ENCODE measurements around the gene BMP2.

Gene BMP2

DNA sequence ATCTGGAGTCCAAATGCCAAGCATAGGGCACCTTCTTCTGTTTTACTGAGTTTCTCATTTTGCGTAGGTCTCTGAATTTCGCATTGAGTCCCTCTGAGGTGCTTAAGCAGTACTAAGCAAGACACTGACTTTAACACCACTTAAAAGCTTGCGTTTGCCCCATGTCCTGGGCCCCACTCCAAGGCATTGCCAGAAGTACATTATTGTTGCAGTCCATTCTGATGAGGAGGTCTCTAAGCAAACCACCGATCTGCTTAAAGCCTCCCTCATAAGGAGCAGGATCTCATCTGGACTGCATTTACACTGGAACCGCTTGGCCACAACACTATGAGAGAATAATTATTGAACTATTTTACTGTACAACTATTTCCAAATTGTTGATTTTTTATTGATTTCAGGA, 16.3 kb downstream of the BMP2 start:
- Histone ChIP-seq H2AFZ (ENCODE audit: low read length) (peak overlapping the region; percentile 73; the same call in 1 of the 2 replicates), H4K20me1 (ENCODE audit: insufficient read depth, low read length, poor library complexity, severe bottlenecking) (no peaks in the 10 kb centered on the region), H3F3A (ENCODE audit: low read depth) (no peaks in the 10 kb centered on the region; the same call in 1 of the 2 replicates), H3K9me2 (replicated peaks; ENCODE audit: low read depth, low read length) (no peaks in the 10 kb centered on the region), H3K4me1 (ENCODE audit: insufficient read depth, low read length, poor library complexity, severe bottlenecking) (peaks cover 26% of the 10 kb centered on the region), H3K27me3 (ENCODE audit: insufficient read depth, low read length, poor library complexity, severe bottlenecking) (no peaks in the 10 kb centered on the region), H3K36me3 (ENCODE audit: insufficient read depth, low read length) (no peaks in the 10 kb centered on the region), H3K4me3 (ENCODE audit: low read length, poor library complexity, severe bottlenecking) (peak overlapping the region; percentile 26), H3K79me2 (ENCODE audit: insufficient read depth, low read length) (no peaks in the 10 kb centered on the region), H3K9me3 (ENCODE audit: insufficient read depth, low read depth, low read length) (no peaks in the 10 kb centered on the region), H3K9ac (ENCODE audit: low read depth, low read length, poor library complexity, severe bottlenecking) (peak overlapping the region; percentile 13), H3K4me2 (ENCODE audit: low read depth, low read length, poor library complexity, severe bottlenecking) (peak overlapping the region; percentile 65)
- TF ChIP-seq EZH2phosphoT487 (IDR thresholded peaks at IDR 0.05; ENCODE audit: borderline replicate concordance) (no peak), CTCF (conservative IDR thresholded peaks at IDR 0.05; ENCODE audit: low read length) (no peak)

DNA sequence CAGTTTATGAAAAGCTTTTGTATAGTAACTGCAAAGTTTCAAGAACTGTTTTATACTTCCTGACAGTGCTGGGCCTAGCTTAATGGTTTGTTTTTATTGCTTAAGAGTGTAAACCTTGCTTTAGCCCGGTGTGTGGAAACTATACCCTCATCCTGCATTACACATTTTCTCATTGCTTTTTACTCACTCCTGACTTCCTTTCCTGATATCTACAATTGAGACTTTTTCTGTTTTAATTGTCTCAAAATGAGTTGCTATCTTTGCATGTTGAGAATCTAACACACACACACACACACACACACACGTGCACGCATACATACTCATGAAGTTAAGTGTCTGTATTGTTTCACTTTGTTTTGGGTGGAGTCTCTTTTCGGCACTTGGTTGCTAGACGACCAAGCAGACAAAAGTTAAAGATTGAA, 16.7 kb downstream of the BMP2 start:
- Histone ChIP-seq H3K4me2 (ENCODE audit: low read depth, low read length, poor library complexity, severe bottlenecking) (peak overlapping the region; percentile 65), H3K27me3 (ENCODE audit: insufficient read depth, low read length, poor library complexity, severe bottlenecking) (no peaks in the 10 kb centered on the region)

GRCh38 chr20:6784767-6785166, 17.3 kb downstream of the BMP2 start:
- Histone ChIP-seq H3K4me2 (ENCODE audit: low read depth, low read length, poor library complexity, severe bottlenecking) (peak overlapping the region; percentile 65), H2AFZ (ENCODE audit: low read length) (peak overlapping the region; percentile 73; the same call in 1 of the 2 replicates), H3K4me1 (ENCODE audit: insufficient read depth, low read length, poor library complexity, severe bottlenecking) (peaks cover 26% of the 10 kb centered on the region), H3K9ac (ENCODE audit: low read depth, low read length, poor library complexity, severe bottlenecking) (peak overlapping the region; percentile 13), H3K9me2 (replicated peaks; ENCODE audit: low read depth, low read length) (no peaks in the 10 kb centered on the region), H3K4me3 (ENCODE audit: low read length, poor library complexity, severe bottlenecking) (peak overlapping the region; percentile 26), H3K79me2 (ENCODE audit: insufficient read depth, low read length) (no peaks in the 10 kb centered on the region), H3K9me3 (ENCODE audit: insufficient read depth, low read depth, low read length) (no peaks in the 10 kb centered on the region), H3K36me3 (ENCODE audit: insufficient read depth, low read length) (no peaks in the 10 kb centered on the region), H3F3A (ENCODE audit: low read depth) (no peaks in the 10 kb centered on the region; the same call in 1 of the 2 replicates), H3K27me3 (ENCODE audit: insufficient read depth, low read length, poor library complexity, severe bottlenecking) (no peaks in the 10 kb centered on the region), H4K20me1 (ENCODE audit: insufficient read depth, low read length, poor library complexity, severe bottlenecking) (no peaks in the 10 kb centered on the region)
- TF ChIP-seq EZH2phosphoT487 (IDR thresholded peaks at IDR 0.05; ENCODE audit: borderline replicate concordance) (no peak), CTCF (conservative IDR thresholded peaks at IDR 0.05; ENCODE audit: low read length) (no peak)

More for the DNA sequence above, 16.7 kb downstream of the BMP2 start:
- no peak for TF ChIP-seq EZH2phosphoT487 (IDR thresholded peaks at IDR 0.05; ENCODE audit: borderline replicate concordance)
- no peak for TF ChIP-seq CTCF (conservative IDR thresholded peaks at IDR 0.05; ENCODE audit: low read length)
- Histone ChIP-seq H3K79me2 (ENCODE audit: insufficient read depth, low read length) (no peaks in the 10 kb centered on the region), H3F3A (ENCODE audit: low read depth) (no peaks in the 10 kb centered on the region; the same call in 1 of the 2 replicates), H3K36me3 (ENCODE audit: insufficient read depth, low read length) (no peaks in the 10 kb centered on the region), H3K4me3 (ENCODE audit: low read length, poor library complexity, severe bottlenecking) (peak overlapping the region; percentile 26), H3K9me3 (ENCODE audit: insufficient read depth, low read depth, low read length) (no peaks in the 10 kb centered on the region), H3K9me2 (replicated peaks; ENCODE audit: low read depth, low read length) (no peaks in the 10 kb centered on the region), H3K4me1 (ENCODE audit: insufficient read depth, low read length, poor library complexity, severe bottlenecking) (peaks cover 26% of the 10 kb centered on the region), H2AFZ (ENCODE audit: low read length) (peak overlapping the region; percentile 73), H3K9ac (ENCODE audit: low read depth, low read length, poor library complexity, severe bottlenecking) (peak overlapping the region; percentile 13), H4K20me1 (ENCODE audit: insufficient read depth, low read length, poor library complexity, severe bottlenecking) (no peaks in the 10 kb centered on the region)

Data from Loucy (cell line).